Astrocyte (in vitro differentiated cells and primary cell): Measurements from ENCODE around the gene MDM2. TPM values are rescaled to one million over a fixed set of nuclear protein-coding genes. Genes with fewer than 3 reads are reported as not detected.

Experiments used
- DNase-seq: peaks from one replicate; pipeline ENCODE4 v3.0.0-alpha.2; 2010; ENCODE audit warnings: low read depth
- FAIRE-seq: peaks from 2 replicates; lab custom pipeline; 2011; peaks lifted over from hg19 to GRCh38; lab: Jason Lieb, UNC
- H2AFZ ChIP-seq: 2 replicates; pipeline ENCODE4 v1.6.0; 2012; ENCODE audit warnings: low read depth, low read length, inconsistent platforms
- H3K27ac ChIP-seq: 2 replicates; pipeline ENCODE4 v1.5.1; 2011; ENCODE audit warnings: low read depth, low read length, inconsistent platforms
- H3K27me3 ChIP-seq: 2 replicates; pipeline ENCODE4 v1.6.0; 2011; ENCODE audit warnings: low read length, inconsistent platforms; ENCODE audit not compliant: insufficient read depth
- H3K36me3 ChIP-seq: 2 replicates; pipeline ENCODE4 v1.5.1; 2011; ENCODE audit warnings: low read length, inconsistent platforms; ENCODE audit not compliant: insufficient read depth
- H3K4me1 ChIP-seq: 2 replicates; pipeline ENCODE4 v1.5.1; 2011; ENCODE audit warnings: low read length, inconsistent platforms; ENCODE audit not compliant: insufficient read depth
- H3K4me2 ChIP-seq: 2 replicates; pipeline ENCODE4 v1.6.0; 2012; ENCODE audit warnings: low read length, inconsistent platforms
- H3K4me3 ChIP-seq: 2 replicates; pipeline ENCODE4 v1.5.1; 2011; ENCODE audit warnings: low read depth, mild to moderate bottlenecking, low read length, inconsistent platforms; ENCODE audit not compliant: insufficient read depth
- H3K79me2 ChIP-seq: 2 replicates; pipeline ENCODE4 v1.6.0; 2012; ENCODE audit warnings: mild to moderate bottlenecking, low read length, inconsistent platforms; ENCODE audit not compliant: insufficient read depth
- H3K9ac ChIP-seq: 2 replicates; pipeline ENCODE4 v1.6.0; 2012; ENCODE audit warnings: mild to moderate bottlenecking, low read length, inconsistent platforms
- H3K9me3 ChIP-seq: 2 replicates; pipeline ENCODE4 v1.5.1; 2012; ENCODE audit warnings: low read depth, mild to moderate bottlenecking, low read length, inconsistent platforms; ENCODE audit not compliant: insufficient read depth
- H4K20me1 ChIP-seq: 2 replicates; pipeline ENCODE4 v1.6.0; 2012; ENCODE audit warnings: low read length, inconsistent platforms; ENCODE audit not compliant: insufficient read depth
- H3K27ac Mint-ChIP-seq: one replicate; pipeline ENCODE4 v1.8.0; 2021; ENCODE audit warnings: mild to moderate bottlenecking, mixed read lengths; ENCODE audit not compliant: unreplicated experiment
- H3K27me3 Mint-ChIP-seq: one replicate; pipeline ENCODE4 v1.8.0; 2021; ENCODE audit warnings: low read depth, mixed read lengths; ENCODE audit not compliant: unreplicated experiment
- H3K36me3 Mint-ChIP-seq: one replicate; pipeline ENCODE4 v1.8.0; 2021; ENCODE audit warnings: low read depth, mixed read lengths; ENCODE audit not compliant: unreplicated experiment
- H3K4me1 Mint-ChIP-seq: one replicate; pipeline ENCODE4 v1.8.0; 2021; ENCODE audit warnings: low read depth, mixed read lengths; ENCODE audit not compliant: unreplicated experiment
- H3K4me3 Mint-ChIP-seq: one replicate; pipeline ENCODE4 v1.8.0; 2021; ENCODE audit warnings: mild to moderate bottlenecking, moderate library complexity, mixed read lengths; ENCODE audit not compliant: unreplicated experiment
- H3K9me3 Mint-ChIP-seq: one replicate; pipeline ENCODE4 v1.8.0; 2021; ENCODE audit warnings: mild to moderate bottlenecking, mixed read lengths; ENCODE audit not compliant: unreplicated experiment
- CTCF ChIP-seq: IDR thresholded peaks from 2 replicates; pipeline ENCODE4 v1.5.1; 2011; ENCODE audit warnings: low read depth, mild to moderate bottlenecking, inconsistent platforms, low read length, moderate library complexity; ENCODE audit not compliant: insufficient read depth
- EZH2 ChIP-seq: IDR thresholded peaks from 2 replicates; pipeline ENCODE4 v1.6.1; 2012; ENCODE audit warnings: mild to moderate bottlenecking, low read length, inconsistent platforms; ENCODE audit not compliant: insufficient read depth
- total RNA-seq: library from RNA; stranded (reverse); gene quantifications from 2 replicates; pipeline ENCODE4 v1.2.1, GENCODE V29; 2021

Gene MDM2
- total RNA-seq, 1 donor from 2014 or later: 828 TPM

DNA sequence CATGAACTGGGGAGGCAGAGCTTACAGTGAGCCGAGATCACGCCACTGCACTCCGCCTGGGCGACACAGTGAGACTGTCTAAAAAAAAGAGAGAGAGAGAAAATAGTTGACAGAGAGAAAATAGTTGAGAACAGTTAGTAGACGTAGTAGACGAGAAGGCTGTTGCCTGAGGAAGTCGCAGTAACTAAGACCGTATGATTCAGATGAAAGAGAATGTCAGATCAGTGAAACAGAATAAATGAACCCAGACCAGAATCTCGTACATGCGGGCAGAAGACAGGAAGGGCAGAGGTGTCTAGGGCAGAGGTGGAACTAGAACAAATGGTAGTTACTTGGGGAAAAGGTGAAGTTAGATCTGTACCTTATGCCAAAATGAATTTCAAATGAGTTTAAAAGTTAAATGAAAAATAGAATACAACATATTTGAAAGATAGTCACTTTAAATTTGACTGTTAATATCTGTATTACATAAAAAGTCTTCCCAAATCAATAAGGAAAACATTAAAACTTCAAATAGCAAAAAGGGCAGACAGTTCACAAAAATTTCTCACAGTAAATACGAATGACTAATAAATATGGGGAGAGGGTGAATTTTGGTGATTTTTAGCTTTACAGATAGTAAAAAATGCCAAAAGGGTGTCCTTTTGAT, 17.7 kb downstream of the MDM2 start:
- peak overlapping the region; percentile 30 for H3K4me3 Mint-ChIP-seq
- H3K9me3 Mint-ChIP-seq: no peaks in the 10 kb centered on the region
- H3K27me3 Mint-ChIP-seq: no peaks in the 10 kb centered on the region
- peaks cover 19% of the 10 kb centered on the region for H3K4me1 ChIP-seq
- no peaks in the 10 kb centered on the region for H3K9me3 ChIP-seq
- peaks cover 62% of the 10 kb centered on the region for H3K36me3 ChIP-seq
- no peaks in the 10 kb centered on the region for H3K27me3 ChIP-seq
- no peak overlapping the region for H2AFZ ChIP-seq
- H3K27ac ChIP-seq: peak overlapping the region; percentile 49
- TF ChIP-seq EZH2: no peak
- TF ChIP-seq CTCF: no peak
- peak overlapping the region; percentile 4 for H3K4me2 ChIP-seq
- H3K9ac ChIP-seq: no peak overlapping the region
- DNase-seq (no peak), FAIRE-seq (no peak)
- no peak overlapping the region for H3K4me3 ChIP-seq
- H3K27ac Mint-ChIP-seq: peak overlapping the region; percentile 71
- H3K4me1 Mint-ChIP-seq: peaks cover 36% of the 10 kb centered on the region
- peaks cover 85% of the 10 kb centered on the region for H4K20me1 ChIP-seq
- peaks cover 24% of the 10 kb centered on the region for H3K36me3 Mint-ChIP-seq
- peaks cover 66% of the 10 kb centered on the region for H3K79me2 ChIP-seq

GRCh38 chr12:68827895-68828671, 20.1 kb downstream of the MDM2 start:
- no peak overlapping the region for H3K4me3 ChIP-seq
- H3K79me2 ChIP-seq: peaks cover 61% of the 10 kb centered on the region
- no peak for DNase-seq
- H3K27me3 Mint-ChIP-seq: no peaks in the 10 kb centered on the region
- peaks cover 84% of the 10 kb centered on the region for H4K20me1 ChIP-seq
- H3K27me3 ChIP-seq: no peaks in the 10 kb centered on the region
- peaks cover 35% of the 10 kb centered on the region for H3K4me1 Mint-ChIP-seq
- H3K9me3 Mint-ChIP-seq: no peaks in the 10 kb centered on the region
- peaks cover 18% of the 10 kb centered on the region for H3K36me3 Mint-ChIP-seq
- peak overlapping the region; percentile 50 for H3K27ac ChIP-seq
- no peak for FAIRE-seq
- no peaks in the 10 kb centered on the region for H3K9me3 ChIP-seq
- no peak for TF ChIP-seq EZH2
- TF ChIP-seq CTCF: no peak
- H3K4me2 ChIP-seq: no peak overlapping the region
- H3K4me3 Mint-ChIP-seq: no peak overlapping the region
- peaks cover 63% of the 10 kb centered on the region for H3K36me3 ChIP-seq
- H3K9ac ChIP-seq: peak overlapping the region; percentile 11
- H2AFZ ChIP-seq: no peak overlapping the region
- peak overlapping the region; percentile 12 for H3K27ac Mint-ChIP-seq
- peaks cover 15% of the 10 kb centered on the region for H3K4me1 ChIP-seq
